ENCODE data around the gene CCL27.

CCL27 gene

GRCh38 chr9:34624475-34625185, 37.8 kb downstream of the CCL27 start:
- no peak for DNase-seq

GRCh38 chr9:34623374-34624235, 38.9 kb downstream of the CCL27 start:
- DNase-seq, result no peak

- DNase-seq, result peak; percentile 92
These were observed 42.1 kb downstream of the CCL27 start, which contains the start of gene DCTN3 for GRCh38 chr9:34620061-34620994. DCTN3 (minus strand) TSS chr9:34620495; CDS start chr9:34620464, 31 bp downstream.

- DNase-seq, result no peak
These were observed 47.3 kb downstream of the CCL27 start for GRCh38 chr9:34615132-34615531.

GRCh38 chr9:34612788-34613390, 49.6 kb downstream of the CCL27 start:
- peak; percentile 67 for DNase-seq

All from NCI-H1694 treated with DMSO at 0.1 percent for 48 hours (cell line).